Endothelial cell of umbilical vein (primary cell): ENCODE results near the gene APRT.

ENCODE experiments used
- CTCF ChIP-seq, 2 donors: IDR thresholded peaks; 1 replicate in 1 of 2; 2 replicates in 1 of 2; pipeline ENCODE4 v1.5.1; 2011; ENCODE audit warnings: low read length in 2 of 2, mild to moderate bottlenecking in 2 of 2, moderate library complexity in 2 of 2, control low read depth in 1 of 2, inconsistent platforms in 1 of 2, low read depth in 1 of 2; ENCODE audit not compliant: insufficient read depth in 1 of 2; ENCODE audit errors: extremely low read depth in 1 of 2
- EZH2 ChIP-seq: IDR thresholded peaks from 2 replicates; pipeline ENCODE4 v1.6.1; 2012; ENCODE audit warnings: borderline replicate concordance, low read depth, mild to moderate bottlenecking, moderate library complexity, low read length, inconsistent platforms; ENCODE audit not compliant: severe bottlenecking
- GATA2 ChIP-seq: IDR thresholded peaks from 2 replicates; pipeline ENCODE4 v1.7.0; 2011; ENCODE audit warnings: low read depth, mild to moderate bottlenecking, moderate library complexity, mixed read lengths, low read length; ENCODE audit not compliant: insufficient read length, insufficient read depth
- JUN ChIP-seq: IDR thresholded peaks from 2 replicates; pipeline ENCODE4 v1.6.1; 2011; ENCODE audit warnings: borderline replicate concordance, low read depth; ENCODE audit not compliant: insufficient read length, insufficient read depth
- MAX ChIP-seq: IDR thresholded peaks from 2 replicates; pipeline ENCODE4 v1.6.1; 2011; ENCODE audit not compliant: insufficient read depth, insufficient read length
- MYC ChIP-seq: IDR thresholded peaks from one replicate; pipeline ENCODE4 v1.6.1; 2011; ENCODE audit warnings: mild to moderate bottlenecking, low read depth, low read length
- POLR2A ChIP-seq: IDR thresholded peaks from 2 replicates; pipeline ENCODE4 v1.6.1; 2012; ENCODE audit warnings: low read depth, mild to moderate bottlenecking, control low read depth, low read length
- POLR2AphosphoS5 ChIP-seq: IDR thresholded peaks from 2 replicates; pipeline ENCODE4 v1.6.1; 2012; ENCODE audit warnings: low read depth, mild to moderate bottlenecking, control low read depth, low read length, moderate library complexity; ENCODE audit not compliant: insufficient read depth

GRCh38 chr16:88847654-88848053 lies 35.9 kb upstream of the APRT start:
- TF ChIP-seq POLR2A (no peak), POLR2AphosphoS5 (no peak), JUN (no peak), CTCF (IDR thresholded peaks at IDR 0.05; ENCODE audit: extremely low read depth in 1 of 2, insufficient read depth in 1 of 2, low read depth in 1 of 2, low read length in 2 of 2) (no peak), EZH2 (no peak), MAX (no peak), GATA2 (no peak), MYC (no peak)
